Lower leg skin (tissue), 4 donors: ENCODE results near the gene GALNT2. TPM values are rescaled to one million over a fixed set of nuclear protein-coding genes. Genes with fewer than 3 reads are reported as not detected.

Experiments
- DNase-seq, 2 donors: peaks; one replicate each; pipeline ENCODE4 v3.0.0-alpha.2; 2019; ENCODE audit warnings: low spot score in 2 of 2
- H3K4me3 ChIP-seq: fragments of 200-600 bp; sonication (generic); 2 replicates; pipeline ENCODE4 v1.5.1; 2017; ENCODE audit warnings: mild to moderate bottlenecking, low read depth; ENCODE audit not compliant: poor library complexity, severe bottlenecking
- CTCF ChIP-seq, 3 donors: fragments of 450-650 bp; IDR thresholded peaks; one replicate each; pipeline ENCODE4 v1.5.1; 2016; ENCODE audit warnings: antibody characterized with exemption in 3 of 3, mild to moderate bottlenecking in 3 of 3, moderate library complexity in 2 of 3
- POLR2A ChIP-seq, 2 donors: fragments of 450-650 bp; IDR thresholded peaks; one replicate each; pipeline ENCODE4 v1.6.1; 2016 to 2017; ENCODE audit warnings: antibody characterized with exemption in 2 of 2, mild to moderate bottlenecking in 1 of 2, moderate library complexity in 1 of 2
- WGBS, 2 donors: methylation state at CpG; one replicate each; pipeline ENCODE4 v1.1.5; 2018; 5-methylcytosine and 5-hydroxymethylcytosine counted together
- intact Hi-C: fragments of 100-400 bp; cut with DNase I; formaldehyde crosslinking; loops from one replicate; pipeline ENCODE4 v1.15.0; 2023; ENCODE audit warnings: low total_unique reads
- total RNA-seq, 4 donors: library from RNA; depleted of rRNA; stranded (reverse); fragments of >200 nt; gene quantifications; one replicate each; pipeline ENCODE4 v1.1.0, GENCODE V29; 2016

The GALNT2 gene
- total RNA-seq, 4 donors from 2014 or later = 11.0 to 31.0 (median 20.2) TPM

- DNase-seq = peak in 1 of 2 donors; percentile 64
- intact Hi-C loops = no loop called here
- no peak overlapping the region for H3K4me3 ChIP-seq
- no peak for TF ChIP-seq CTCF (IDR thresholded peaks at IDR 0.05)
- TF ChIP-seq POLR2A (IDR thresholded peaks at IDR 0.05) = no peak
- WGBS, 2 donors = 84 to 92% methylated on average over 8 of the region's 8 CpGs
These were observed 181.2 kb downstream of the GALNT2 start for GRCh38 chr1:230248016-230248888.

DNA sequence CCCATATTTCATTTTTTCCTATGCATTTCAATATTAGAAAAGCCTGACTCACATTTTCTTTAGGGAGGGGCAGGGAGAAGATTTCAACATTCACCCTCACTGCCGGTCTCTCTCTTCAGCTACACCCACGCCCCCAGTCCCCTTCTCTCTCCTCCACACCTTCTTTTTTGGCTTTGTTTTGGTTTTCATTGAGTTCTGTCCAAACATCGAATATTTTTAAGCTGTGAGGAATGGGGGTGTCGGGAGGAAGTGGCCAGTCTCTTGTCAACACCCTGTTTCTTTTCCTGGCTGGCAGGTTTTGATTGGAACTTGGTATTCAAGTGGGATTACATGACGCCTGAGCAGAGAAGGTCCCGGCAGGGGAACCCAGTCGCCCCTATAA is 181.8 kb downstream of the GALNT2 start:
- intact Hi-C loops = no loop called here
- TF ChIP-seq POLR2A (IDR thresholded peaks at IDR 0.05) (no peak), CTCF (IDR thresholded peaks at IDR 0.05) (no peak)
- peak in 1 of 2 donors; percentile 14 for DNase-seq
- no peak overlapping the region for H3K4me3 ChIP-seq
- WGBS, 2 donors = 64 to 66% methylated on average over 7 of the region's 7 CpGs

- TF ChIP-seq POLR2A (IDR thresholded peaks at IDR 0.05) = no peak
- no peak for TF ChIP-seq CTCF (IDR thresholded peaks at IDR 0.05)
- 92 to 95% methylated on average over 11 of the region's 11 CpGs for WGBS, 2 donors
- intact Hi-C loops = no loop called here
- H3K4me3 ChIP-seq = no peak overlapping the region
- peak in 1 of 2 donors; percentile 57 for DNase-seq
These were observed 182.8 kb downstream of the GALNT2 start for GRCh38 chr1:230249695-230250480.

DNA sequence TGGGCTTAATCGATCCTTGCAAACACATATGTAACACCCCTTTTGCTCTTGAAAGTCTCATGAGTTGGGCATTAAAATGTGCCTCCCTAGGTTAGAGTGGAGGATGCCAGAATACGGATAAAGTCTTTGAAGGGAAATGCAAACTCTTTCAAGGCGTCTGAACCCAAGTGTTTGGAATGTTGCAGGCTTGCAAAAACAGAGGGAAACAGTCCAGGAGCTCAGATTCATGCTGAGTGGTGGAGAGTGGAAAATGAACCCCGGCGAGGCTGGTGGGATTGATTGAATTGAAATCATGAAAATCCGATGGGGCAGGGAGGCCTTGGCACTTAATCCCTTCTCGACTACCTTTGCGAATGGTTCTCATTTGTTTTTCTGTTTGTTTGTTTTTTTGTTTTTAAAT is 183.6 kb downstream of the GALNT2 start:
- WGBS, 2 donors = 81 to 82% methylated on average over 8 of the region's 8 CpGs
- DNase-seq = peak in 1 of 2 donors; percentile 21
- intact Hi-C loops = no loop called here
- no peak overlapping the region for H3K4me3 ChIP-seq
- TF ChIP-seq CTCF (IDR thresholded peaks at IDR 0.05) (no peak), POLR2A (IDR thresholded peaks at IDR 0.05) (no peak)

GRCh38 chr1:230251644-230252191 is 184.7 kb downstream of the GALNT2 start:
- intact Hi-C loops = no loop called here
- peak in 1 of 2 donors; percentile 68 for DNase-seq
- TF ChIP-seq CTCF (IDR thresholded peaks at IDR 0.05) = no peak
- TF ChIP-seq POLR2A (IDR thresholded peaks at IDR 0.05) = no peak
- H3K4me3 ChIP-seq = no peak overlapping the region
- WGBS, 2 donors = 93 to 97% methylated on average over 8 of the region's 8 CpGs
